ENCODE data around the gene RNASE13.
"Not testable (repeated sequence)": the region's sequence is repeated elsewhere in the genome, so short reads cannot be mapped to it uniquely, and the experiment has no call there.

RNASE13 gene

GRCh38 chr14:21040941-21041340 is 6.3 kb upstream of the RNASE13 start:
- DNase-seq = not testable (repeated sequence)

DNA sequence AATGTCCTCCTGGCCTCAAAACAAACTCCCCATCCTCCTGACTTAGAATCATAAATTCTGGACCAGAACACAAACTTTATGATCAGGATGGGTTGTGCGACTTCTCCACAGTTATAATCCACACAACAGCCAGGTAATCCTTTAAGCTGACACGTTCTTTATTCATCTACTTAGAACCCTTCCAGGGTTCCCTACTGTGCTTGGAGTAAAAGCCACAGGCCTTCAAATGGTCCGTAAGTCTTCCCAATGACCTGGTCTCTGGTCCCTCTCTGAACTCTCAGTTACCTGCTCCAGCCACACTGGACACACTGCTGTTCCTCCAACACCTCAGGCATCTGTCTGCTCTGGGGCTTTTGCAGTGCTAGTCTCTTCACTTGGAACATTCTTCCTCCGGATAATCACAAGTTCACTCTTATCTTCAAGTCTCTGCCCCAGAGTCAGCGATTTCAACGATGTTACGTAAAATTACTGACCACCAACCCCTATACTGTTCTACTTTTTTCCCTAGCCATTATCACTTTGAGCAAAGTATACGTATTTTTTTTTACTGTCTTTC is 5.8 kb upstream of the RNASE13 start:
- no peak for DNase-seq

- DNase-seq = peak; percentile 28 to 55
These were observed 5.2 kb upstream of the RNASE13 start for GRCh38 chr14:21039585-21040369.

- DNase-seq = no peak
These were observed 4.1 kb upstream of the RNASE13 start for GRCh38 chr14:21038441-21039422.

GRCh38 chr14:21037156-21037555 is 2.5 kb upstream of the RNASE13 start:
- no peak for DNase-seq

DNA sequence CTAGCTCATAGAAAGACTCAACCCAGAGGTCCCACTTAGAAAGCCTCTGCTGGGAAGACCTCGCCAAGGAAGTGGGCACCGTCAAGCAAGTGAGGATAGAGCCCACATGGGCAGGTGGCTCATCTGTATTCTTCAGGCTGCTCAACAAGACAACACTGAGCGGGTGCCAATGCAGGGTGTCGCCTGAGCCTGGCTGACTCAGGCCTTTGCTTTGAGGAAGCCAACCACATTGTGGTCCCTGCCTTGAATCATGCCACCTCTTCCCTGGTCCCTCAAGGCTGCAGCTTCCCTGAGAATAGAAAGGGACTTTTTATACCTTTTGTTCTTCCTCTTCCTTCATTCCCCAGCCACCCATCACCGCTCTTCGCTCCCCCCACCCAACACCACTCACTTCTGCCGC is 2.1 kb upstream of the RNASE13 start:
- DNase-seq = no peak

DNA sequence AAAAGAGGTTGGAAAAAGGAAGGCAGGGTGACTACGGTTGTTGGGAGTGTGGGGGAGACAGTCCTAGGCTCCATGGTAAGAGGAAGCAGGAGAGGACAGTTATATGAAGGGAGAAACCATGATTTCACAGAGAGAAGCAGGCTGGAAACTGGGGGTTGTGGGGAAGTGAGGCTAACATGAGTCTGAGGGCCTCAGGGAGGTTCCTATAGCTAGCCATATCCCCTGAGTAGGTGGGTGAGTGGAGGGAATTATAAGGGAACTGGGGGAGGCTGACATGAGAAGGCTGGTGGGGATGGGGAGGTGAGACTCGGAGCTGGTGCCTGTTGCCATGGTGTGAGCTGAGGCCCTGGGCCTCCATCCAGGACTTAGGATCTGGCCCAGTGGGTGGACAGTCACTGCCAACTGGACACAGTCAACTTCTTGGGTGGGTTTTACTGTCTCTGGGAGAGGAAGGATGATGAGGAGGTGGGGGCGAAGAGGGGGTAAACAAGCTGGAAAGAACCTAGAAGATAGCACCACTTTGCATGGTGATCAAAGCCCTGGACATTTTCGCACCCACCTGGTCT is 1.4 kb downstream of the RNASE13 start:
- no peak for DNase-seq

DNA sequence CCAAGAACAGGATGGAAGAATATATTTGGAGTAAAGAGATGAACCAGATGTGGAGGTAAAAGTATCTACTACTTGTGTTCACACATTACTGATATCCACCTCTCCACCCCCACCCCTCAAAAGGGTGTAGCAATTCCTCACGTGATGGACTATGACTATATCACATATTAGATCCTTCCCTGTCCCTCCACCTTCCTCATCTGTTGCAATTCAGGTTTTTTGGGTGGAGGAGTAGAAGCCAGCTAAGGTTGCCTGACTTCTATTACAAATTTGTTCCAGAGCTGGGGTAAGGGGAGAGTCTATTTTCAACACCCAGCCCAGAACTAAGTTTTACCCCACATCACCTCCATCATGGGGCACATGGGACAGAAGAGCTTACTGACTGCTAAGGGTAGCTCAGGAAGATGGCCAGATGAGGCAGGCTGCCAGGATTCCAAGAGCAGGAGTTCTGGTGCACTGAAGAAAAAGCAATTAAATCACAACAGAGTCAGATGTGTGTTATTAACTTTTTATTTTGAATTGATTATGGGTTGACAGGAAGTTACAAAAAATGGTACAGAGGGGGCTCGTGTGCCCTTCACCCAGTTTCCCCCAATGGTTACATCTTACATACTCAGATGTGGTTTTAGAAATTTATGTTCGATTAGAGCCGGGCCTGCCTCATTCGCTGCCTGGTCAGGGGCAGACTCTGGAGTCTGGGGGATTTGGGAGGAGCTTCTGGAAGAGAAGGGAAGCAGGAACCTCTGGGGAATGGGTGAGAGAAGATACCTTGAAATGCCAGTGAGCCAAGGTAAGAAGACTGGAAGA is 2.1 kb downstream of the RNASE13 start:
- no peak for DNase-seq

GRCh38 chr14:21030531-21030930 is 4.1 kb downstream of the RNASE13 start:
- DNase-seq = no peak

- no peak for DNase-seq
These were observed 4.7 kb downstream of the RNASE13 start, which contains the start of gene TPPP2 for GRCh38 chr14:21029917-21030316. TPPP2 (plus strand) TSS chr14:21030217; CDS start chr14:21030582, 365 bp downstream.

- no peak for DNase-seq
These were observed 7.7 kb downstream of the RNASE13 start for GRCh38 chr14:21026988-21027315.

DNA sequence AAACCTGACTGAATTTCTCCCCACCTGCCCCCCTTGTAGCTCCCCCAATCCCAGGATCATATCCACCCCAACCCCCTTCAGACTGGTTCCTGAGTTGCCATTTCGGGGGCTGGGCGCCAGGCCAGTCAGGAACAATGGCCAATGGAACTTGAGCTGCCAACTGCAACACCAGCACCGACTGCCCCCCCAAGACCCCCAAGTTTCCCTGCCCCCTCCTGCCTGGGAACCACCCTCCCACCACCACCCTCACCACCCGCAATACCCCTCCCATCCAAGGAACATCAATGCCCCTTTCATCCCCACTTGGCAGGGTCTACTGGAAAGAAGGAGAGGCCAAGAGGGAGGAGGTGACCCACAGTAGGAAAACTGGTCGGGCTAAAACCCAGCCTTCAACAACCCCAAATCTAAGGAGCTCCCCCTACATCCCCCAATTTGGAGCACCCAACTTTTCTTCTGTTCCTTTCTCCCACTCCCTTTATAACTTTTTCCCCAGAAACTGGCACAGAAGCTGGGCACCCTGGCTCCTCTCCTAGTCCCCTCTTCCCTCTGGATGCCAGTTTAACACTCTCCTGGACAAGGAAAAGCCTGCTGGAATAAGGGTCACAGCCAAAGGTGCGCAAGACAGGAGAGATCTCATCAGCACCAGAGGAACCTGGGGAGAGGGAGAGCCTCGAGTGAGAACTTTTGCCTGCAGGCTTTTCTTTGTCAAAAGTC is 8.2 kb downstream of the RNASE13 start:
- DNase-seq = no peak

- no peak for DNase-seq
These were observed 9.0 kb downstream of the RNASE13 start for GRCh38 chr14:21025371-21026273.

DNA sequence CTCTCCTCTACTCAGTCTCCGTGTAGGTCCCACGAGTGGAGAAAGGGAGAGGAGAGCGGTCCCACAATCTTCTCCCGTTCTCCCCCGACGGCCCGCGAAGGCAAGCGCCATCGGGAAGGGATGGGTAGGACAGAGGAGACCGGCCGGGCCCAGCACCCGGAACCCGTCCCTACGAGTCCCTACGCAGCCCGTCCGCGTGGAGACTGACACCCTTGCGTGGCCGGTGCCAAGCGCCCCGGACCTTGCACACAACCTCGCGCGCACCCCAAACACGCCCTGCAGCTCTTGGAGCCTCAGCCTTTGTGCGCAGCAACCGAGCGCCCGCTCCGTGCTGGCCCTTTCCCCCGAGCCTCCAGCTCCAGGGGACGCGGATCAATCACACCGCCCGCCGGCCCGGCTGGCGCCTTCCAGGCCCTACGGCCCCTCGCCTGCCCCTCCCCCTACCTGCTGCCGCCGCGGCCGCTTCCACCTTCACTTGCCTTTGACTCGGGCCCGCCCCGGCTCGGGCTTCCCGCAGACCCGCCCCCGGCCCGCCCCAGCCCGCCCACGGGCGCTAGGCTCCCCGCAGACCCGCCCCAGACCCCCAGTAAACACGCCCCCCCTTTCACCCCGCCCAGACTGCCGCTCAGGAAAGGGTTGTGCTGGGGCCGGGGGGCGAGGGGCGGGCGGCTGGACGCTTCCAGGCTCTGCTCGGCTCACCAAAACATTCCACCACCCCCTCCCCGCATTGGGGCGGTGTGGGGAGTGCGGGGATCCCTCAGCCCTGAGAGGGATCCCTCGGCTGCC is 9.8 kb downstream of the RNASE13 start, which contains the start of gene NDRG2:
TSS of gene NDRG2 (minus strand) at position 477 of the 786 bp plus-strand sequence. CDS start 1,746 bp downstream, outside the sequence.
- DNase-seq = peak; percentile 83

- DNase-seq = peak in 1 of 2 donors; percentile 20
These were observed 10.6 kb downstream of the RNASE13 start for GRCh38 chr14:21023817-21024584.

DNA sequence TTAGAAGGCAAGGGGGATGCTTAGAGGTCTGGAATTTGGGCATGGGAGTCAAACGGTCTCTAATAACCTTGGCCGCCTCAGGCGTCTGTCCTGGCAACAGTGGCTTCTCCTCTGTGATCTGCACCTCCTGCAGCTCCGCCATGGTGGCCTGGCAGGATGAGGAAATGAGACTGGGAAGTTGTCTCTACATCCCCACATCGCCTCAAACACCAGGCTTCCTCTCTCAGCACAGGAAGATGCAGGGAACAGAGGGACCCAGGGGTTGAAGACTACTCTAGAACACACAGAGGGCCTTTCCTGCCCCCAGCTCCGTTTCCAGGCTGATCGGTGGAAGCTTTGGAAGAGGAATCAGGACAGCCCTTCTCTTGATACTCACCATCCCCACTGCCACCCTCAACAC is 11.4 kb downstream of the RNASE13 start:
- DNase-seq = no peak

DNA sequence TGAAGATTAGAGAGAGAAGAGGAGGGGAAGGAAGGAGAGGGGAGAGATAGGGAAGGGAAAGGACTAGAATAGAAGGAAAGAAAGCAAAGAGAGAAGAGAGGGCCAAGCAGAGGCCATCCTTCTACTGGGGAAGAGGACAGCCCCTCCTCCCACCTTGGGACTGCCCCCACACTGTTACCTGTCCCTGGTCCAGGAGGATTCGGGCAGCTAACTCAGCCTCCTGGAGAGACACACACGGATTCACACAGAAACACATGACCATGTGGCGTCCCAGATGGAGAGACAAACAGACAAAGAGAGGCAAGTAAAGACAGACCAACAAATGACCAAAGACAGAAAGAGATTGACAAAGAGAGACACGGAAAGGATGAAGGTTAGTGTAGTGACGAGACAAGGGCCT is 11.9 kb downstream of the RNASE13 start:
- no peak for DNase-seq

DNA sequence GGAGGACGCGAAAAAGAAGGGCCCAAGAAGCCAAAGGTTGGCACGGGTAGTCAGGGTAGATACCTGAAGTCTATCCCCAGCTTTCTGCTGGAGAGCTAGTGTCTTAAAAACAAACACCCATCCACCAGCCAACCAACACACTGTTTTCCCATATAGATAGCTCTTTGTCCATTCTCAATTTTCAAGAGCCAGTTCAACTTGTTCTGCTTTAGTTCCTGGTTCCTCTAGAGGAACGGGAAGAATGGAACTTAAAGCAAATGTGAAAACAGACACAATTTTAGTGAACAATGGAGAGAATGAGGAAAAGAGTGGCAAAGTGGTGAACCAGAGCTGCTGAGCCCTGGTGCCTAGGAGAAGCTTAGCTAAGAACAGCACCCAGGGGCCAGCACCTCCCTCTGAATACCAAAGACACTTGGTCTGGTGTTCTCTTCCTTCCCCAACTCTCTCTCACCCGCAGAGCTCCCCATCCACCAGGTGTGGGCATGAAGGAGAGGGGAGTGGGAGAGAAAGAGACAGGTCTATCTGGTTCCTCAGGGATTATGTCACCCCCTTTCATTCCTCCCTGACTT is 13.5 kb downstream of the RNASE13 start:
- no peak for DNase-seq

All from CD4-positive, alpha-beta T cell treated with Interleukin-1 beta for 1 hour (primary cell).